K562 (cell line): ENCODE data around the gene SLC30A10.

Experiments used
- ATF3 ChIP-seq, 2 experiments: fragments of 450-650 bp in 1 of 2; sonication (generic) in 1 of 2; formaldehyde crosslinking in 1 of 2; IDR thresholded peaks in 1 of 2; conservative IDR thresholded peaks in 1 of 2; 2 replicates each; pipeline versions ENCODE4 v1.6.1 to v1.8.1; 2016 to 2023; ENCODE audit warnings: mild to moderate bottlenecking in 2 of 2, moderate library complexity in 2 of 2, inconsistent platforms in 1 of 2, missing genetic modification reagents in 1 of 2
- CTCF ChIP-seq, 3 experiments: IDR thresholded peaks in 2 of 3; conservative IDR thresholded peaks in 1 of 3; 2 replicates each; pipeline ENCODE4 v1.5.1; 2011 to 2012; ENCODE audit warnings: low read length in 3 of 3, mild to moderate bottlenecking in 3 of 3, control low read depth in 2 of 3, improper control_type of control experiment in 1 of 3, inconsistent platforms in 1 of 3, low read depth in 1 of 3, mixed read lengths in 1 of 3, moderate library complexity in 1 of 3; ENCODE audit not compliant: insufficient read depth in 2 of 3
- IRF2 ChIP-seq: sonication (generic); formaldehyde crosslinking; IDR thresholded peaks from 2 replicates; pipeline ENCODE4 v1.8.1; 2022; ENCODE audit warnings: mild to moderate bottlenecking, missing genetic modification reagents
- LARP7 ChIP-seq: fragments of 450-650 bp; IDR thresholded peaks from 2 replicates; pipeline ENCODE4 v1.6.1; 2016
- POLR2AphosphoS5 ChIP-seq: IDR thresholded peaks from 2 replicates; pipeline ENCODE4 v1.6.1; 2011; ENCODE audit warnings: mild to moderate bottlenecking, low read depth, low read length, moderate library complexity; ENCODE audit not compliant: control insufficient read depth, insufficient read depth
- SPI1 ChIP-seq: IDR thresholded peaks from 2 replicates; pipeline ENCODE4 v1.6.1; 2011; ENCODE audit warnings: low read depth, low read length, control low read depth, borderline replicate concordance
- ZNF217 ChIP-seq: sonication (generic); formaldehyde crosslinking; IDR thresholded peaks from 2 replicates; pipeline ENCODE4 v1.8.0; 2022; ENCODE audit warnings: mild to moderate bottlenecking, missing genetic modification reagents
- ZNF398 ChIP-seq: fragments of 250-450 bp; sonication (Bioruptor Pico); IDR thresholded peaks from 2 replicates; pipeline ENCODE4 v1.8.0; 2021; ENCODE audit warnings: moderate library complexity, mild to moderate bottlenecking, inconsistent platforms
- TF ChIP-seq, protein P1 (sequence below): sonication (generic); formaldehyde crosslinking; IDR thresholded peaks from 2 replicates; pipeline ENCODE4 v1.8.0; 2022; ENCODE audit warnings: missing genetic modification reagents, mild to moderate bottlenecking, moderate library complexity, borderline replicate concordance
- TF ChIP-seq, protein P2 (sequence below), 2 experiments: fragments of 150-350 bp in 1 of 2; IDR thresholded peaks; 2 replicates each; pipeline ENCODE4 v1.6.1; 2012 to 2016; ENCODE audit warnings: low read depth in 2 of 2, low read length in 2 of 2, mild to moderate bottlenecking in 1 of 2, moderate library complexity in 1 of 2

- TF ChIP-seq CTCF (IDR thresholded peaks at IDR 0.05 in 2 of 3, conservative IDR thresholded peaks at IDR 0.05 in 1 of 3; ENCODE audit: insufficient read depth in 2 of 3, low read depth in 1 of 3, low read length in 3 of 3) (no peak), ZNF398 (no peak), POLR2AphosphoS5 (no peak), SPI1 (no peak), ZNF217 (CRISPR knock-in tag) (no peak), LARP7 (no peak), IRF2 (CRISPR knock-in tag) (no peak), ATF3 (IDR thresholded peaks at IDR 0.05) (no peak), ATF3 (CRISPR knock-in tag; conservative IDR thresholded peaks at IDR 0.05) (no peak)
- TF ChIP-seq, protein P1, sequence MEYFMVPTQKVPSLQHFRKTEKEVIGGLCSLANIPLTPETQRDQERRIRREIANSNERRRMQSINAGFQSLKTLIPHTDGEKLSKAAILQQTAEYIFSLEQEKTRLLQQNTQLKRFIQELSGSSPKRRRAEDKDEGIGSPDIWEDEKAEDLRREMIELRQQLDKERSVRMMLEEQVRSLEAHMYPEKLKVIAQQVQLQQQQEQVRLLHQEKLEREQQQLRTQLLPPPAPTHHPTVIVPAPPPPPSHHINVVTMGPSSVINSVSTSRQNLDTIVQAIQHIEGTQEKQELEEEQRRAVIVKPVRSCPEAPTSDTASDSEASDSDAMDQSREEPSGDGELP (CRISPR knock-in tag): no peak
- TF ChIP-seq, protein P2, sequence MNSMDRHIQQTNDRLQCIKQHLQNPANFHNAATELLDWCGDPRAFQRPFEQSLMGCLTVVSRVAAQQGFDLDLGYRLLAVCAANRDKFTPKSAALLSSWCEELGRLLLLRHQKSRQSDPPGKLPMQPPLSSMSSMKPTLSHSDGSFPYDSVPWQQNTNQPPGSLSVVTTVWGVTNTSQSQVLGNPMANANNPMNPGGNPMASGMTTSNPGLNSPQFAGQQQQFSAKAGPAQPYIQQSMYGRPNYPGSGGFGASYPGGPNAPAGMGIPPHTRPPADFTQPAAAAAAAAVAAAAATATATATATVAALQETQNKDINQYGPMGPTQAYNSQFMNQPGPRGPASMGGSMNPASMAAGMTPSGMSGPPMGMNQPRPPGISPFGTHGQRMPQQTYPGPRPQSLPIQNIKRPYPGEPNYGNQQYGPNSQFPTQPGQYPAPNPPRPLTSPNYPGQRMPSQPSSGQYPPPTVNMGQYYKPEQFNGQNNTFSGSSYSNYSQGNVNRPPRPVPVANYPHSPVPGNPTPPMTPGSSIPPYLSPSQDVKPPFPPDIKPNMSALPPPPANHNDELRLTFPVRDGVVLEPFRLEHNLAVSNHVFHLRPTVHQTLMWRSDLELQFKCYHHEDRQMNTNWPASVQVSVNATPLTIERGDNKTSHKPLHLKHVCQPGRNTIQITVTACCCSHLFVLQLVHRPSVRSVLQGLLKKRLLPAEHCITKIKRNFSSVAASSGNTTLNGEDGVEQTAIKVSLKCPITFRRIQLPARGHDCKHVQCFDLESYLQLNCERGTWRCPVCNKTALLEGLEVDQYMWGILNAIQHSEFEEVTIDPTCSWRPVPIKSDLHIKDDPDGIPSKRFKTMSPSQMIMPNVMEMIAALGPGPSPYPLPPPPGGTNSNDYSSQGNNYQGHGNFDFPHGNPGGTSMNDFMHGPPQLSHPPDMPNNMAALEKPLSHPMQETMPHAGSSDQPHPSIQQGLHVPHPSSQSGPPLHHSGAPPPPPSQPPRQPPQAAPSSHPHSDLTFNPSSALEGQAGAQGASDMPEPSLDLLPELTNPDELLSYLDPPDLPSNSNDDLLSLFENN (IDR thresholded peaks at IDR 0.05; ENCODE audit: low read depth in 2 of 2, low read length in 2 of 2): no peak
Measured at GRCh38 chr1:219958875-219959417, 30.6 kb upstream of the SLC30A10 start.
